ENCODE results near the gene PLPP6. TPM values are rescaled to one million over a fixed set of nuclear protein-coding genes. Genes with fewer than 3 reads are reported as not detected.

Gene PLPP6
- total and polyA plus RNA-seq, 2 of the 13 experiments (the other 11 are each of a cell fraction or from before 2014, with no cell fraction given): 12.1 to 15.5 TPM

GRCh38 chr9:4679268-4680172 is 17.4 kb downstream of the PLPP6 start, which contains the start of gene CDC37L1 (continued):
- TF ChIP-seq, protein P1, sequence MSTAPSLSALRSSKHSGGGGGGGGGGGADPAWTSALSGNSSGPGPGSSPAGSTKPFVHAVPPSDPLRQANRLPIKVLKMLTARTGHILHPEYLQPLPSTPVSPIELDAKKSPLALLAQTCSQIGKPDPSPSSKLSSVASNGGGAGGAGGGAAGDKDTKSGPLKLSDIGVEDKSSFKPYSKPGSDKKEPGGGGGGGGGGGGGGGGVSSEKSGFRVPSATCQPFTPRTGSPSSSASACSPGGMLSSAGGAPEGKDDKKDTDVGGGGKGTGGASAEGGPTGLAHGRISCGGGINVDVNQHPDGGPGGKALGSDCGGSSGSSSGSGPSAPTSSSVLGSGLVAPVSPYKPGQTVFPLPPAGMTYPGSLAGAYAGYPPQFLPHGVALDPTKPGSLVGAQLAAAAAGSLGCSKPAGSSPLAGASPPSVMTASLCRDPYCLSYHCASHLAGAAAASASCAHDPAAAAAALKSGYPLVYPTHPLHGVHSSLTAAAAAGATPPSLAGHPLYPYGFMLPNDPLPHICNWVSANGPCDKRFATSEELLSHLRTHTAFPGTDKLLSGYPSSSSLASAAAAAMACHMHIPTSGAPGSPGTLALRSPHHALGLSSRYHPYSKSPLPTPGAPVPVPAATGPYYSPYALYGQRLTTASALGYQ (CRISPR knock-in tag; IDR thresholded peaks at IDR 0.05): peak; percentile 22; the same call in 1 of the 2 replicates
- TF ChIP-seq ZNF256 (CRISPR knock-in tag; conservative IDR thresholded peaks at IDR 0.05) (peak; percentile 47), SMAD9 (CRISPR knock-in tag; IDR thresholded peaks at IDR 0.05) (no peak), ZNF343 (CRISPR knock-in tag; IDR thresholded peaks at IDR 0.05) (peak; percentile 88; the same call in 1 of the 2 replicates), BCLAF1 (IDR thresholded peaks at IDR 0.05) (no peak), PAWR (CRISPR knock-in tag; IDR thresholded peaks at IDR 0.05; ENCODE audit: borderline replicate concordance) (no peak), SYNCRIP (IDR thresholded peaks at IDR 0.05; ENCODE audit: insufficient read depth, low read depth, low read length) (no peak), NBN (conservative IDR thresholded peaks at IDR 0.05) (no peak), TAF1 (CRISPR knock-in tag; IDR thresholded peaks at IDR 0.05) (peak; percentile 94), ZBTB43 (CRISPR knock-in tag; conservative IDR thresholded peaks at IDR 0.05) (peak; percentile 85), CENPT (CRISPR knock-in tag; IDR thresholded peaks at IDR 0.05; ENCODE audit: low read depth) (no peak), ZC3H13 (CRISPR knock-in tag; IDR thresholded peaks at IDR 0.05) (no peak), CEBPG (CRISPR knock-in tag; IDR thresholded peaks at IDR 0.05) (peak; percentile 20; the same call in 1 of the 2 replicates), ZFAT (CRISPR knock-in tag; conservative IDR thresholded peaks at IDR 0.05) (0 out of 2 replicates have a peak, but pooled peaks have one; percentile 52), ZNF569 (CRISPR knock-in tag; IDR thresholded peaks at IDR 0.05; ENCODE audit: borderline replicate concordance) (peak; percentile 91; the same call in 1 of the 2 replicates), GRHL1 (CRISPR knock-in tag; conservative IDR thresholded peaks at IDR 0.05) (no peak), JUN (CRISPR knock-in tag; IDR thresholded peaks at IDR 0.05) (no peak; the same call in 1 of the 2 replicates), ZNF550 (CRISPR knock-in tag; IDR thresholded peaks at IDR 0.05; ENCODE audit: borderline replicate concordance) (no peak), ZNF557 (CRISPR knock-in tag; IDR thresholded peaks at IDR 0.05) (peak; percentile 53; the same call in 1 of the 2 replicates), ZSCAN31 (CRISPR knock-in tag; IDR thresholded peaks at IDR 0.05; ENCODE audit: low read depth) (peak; percentile 74; the same call in 1 of the 2 replicates)
- TF ChIP-seq, protein P2, sequence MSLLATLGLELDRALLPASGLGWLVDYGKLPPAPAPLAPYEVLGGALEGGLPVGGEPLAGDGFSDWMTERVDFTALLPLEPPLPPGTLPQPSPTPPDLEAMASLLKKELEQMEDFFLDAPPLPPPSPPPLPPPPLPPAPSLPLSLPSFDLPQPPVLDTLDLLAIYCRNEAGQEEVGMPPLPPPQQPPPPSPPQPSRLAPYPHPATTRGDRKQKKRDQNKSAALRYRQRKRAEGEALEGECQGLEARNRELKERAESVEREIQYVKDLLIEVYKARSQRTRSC (CRISPR knock-in tag; IDR thresholded peaks at IDR 0.05; ENCODE audit: low read depth): peak; percentile 31; the same call in 1 of the 2 replicates

Data from HepG2 (cell line).